ENCODE results near the gene KRT4. TPM values are rescaled to one million over a fixed set of nuclear protein-coding genes. Genes with fewer than 3 reads are reported as not detected.

Gene KRT4
- total RNA-seq, 1 donor from 2014 or later = not detected

DNA sequence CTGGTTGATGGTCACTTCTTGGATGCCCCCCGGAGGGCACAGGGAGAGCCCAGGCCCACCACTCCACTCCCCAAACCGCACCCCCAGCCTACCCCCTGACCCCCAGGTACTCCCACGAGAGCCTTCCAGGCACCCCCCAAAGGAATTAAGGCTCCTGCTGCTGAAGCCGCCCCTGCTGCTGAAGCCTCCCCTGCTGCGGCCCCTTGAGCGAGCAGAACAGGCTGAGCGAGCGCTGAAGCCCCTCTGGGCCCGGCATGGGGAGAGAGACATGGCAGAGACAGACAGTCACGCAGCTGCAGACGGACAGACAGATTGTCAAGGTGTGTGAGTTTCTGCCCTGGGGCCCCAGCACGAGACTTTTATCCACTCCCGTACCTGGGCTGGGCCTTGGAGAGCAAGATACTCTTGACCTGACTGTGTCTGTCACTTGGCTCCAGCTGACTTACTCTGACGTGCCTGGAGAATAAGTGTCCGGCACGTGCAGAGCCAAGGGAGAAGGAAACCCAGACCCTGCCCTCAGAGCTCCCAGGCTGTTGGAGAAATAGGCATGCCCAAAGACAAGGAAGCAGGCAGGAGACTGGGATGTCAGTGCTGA is 34.8 kb upstream of the KRT4 start, which contains the start of gene KRT78:
TSS of gene KRT78 (minus strand) at position 334 of the 595 bp plus-strand sequence. CDS start at position 270, 64 bp downstream.
- no peak for DNase-seq
- peaks cover 5% of the 10 kb centered on the region for H3K9me3 Mint-ChIP-seq (ENCODE audit: unreplicated experiment)
- H3K4me1 Mint-ChIP-seq (ENCODE audit: low read depth, unreplicated experiment) = no peaks in the 10 kb centered on the region
- peaks cover 4% of the 10 kb centered on the region for H3K27me3 Mint-ChIP-seq (ENCODE audit: unreplicated experiment)
- H3K36me3 Mint-ChIP-seq (ENCODE audit: unreplicated experiment) = no peaks in the 10 kb centered on the region
- no peak within 1 kb of the TSS for H3K4me3 Mint-ChIP-seq (ENCODE audit: unreplicated experiment)
- no peak for TF ChIP-seq CTCF (IDR thresholded peaks at IDR 0.05; ENCODE audit: partially characterized antibody, unreplicated experiment)
- H3K27ac Mint-ChIP-seq (ENCODE audit: unreplicated experiment) = no peak within 1 kb of the TSS

- H3K4me1 Mint-ChIP-seq (ENCODE audit: low read depth, unreplicated experiment) = no peaks in the 10 kb centered on the region
- no peak overlapping the region for H3K4me3 Mint-ChIP-seq (ENCODE audit: unreplicated experiment)
- no peak overlapping the region for H3K27ac Mint-ChIP-seq (ENCODE audit: unreplicated experiment)
- H3K27me3 Mint-ChIP-seq (ENCODE audit: unreplicated experiment) = peaks cover 1% of the 10 kb centered on the region
- H3K9me3 Mint-ChIP-seq (ENCODE audit: unreplicated experiment) = peaks cover 5% of the 10 kb centered on the region
- H3K36me3 Mint-ChIP-seq (ENCODE audit: unreplicated experiment) = no peaks in the 10 kb centered on the region
- DNase-seq = no peak
- no peak for TF ChIP-seq CTCF (IDR thresholded peaks at IDR 0.05; ENCODE audit: partially characterized antibody, unreplicated experiment)
These were observed 33.6 kb upstream of the KRT4 start for GRCh38 chr12:52847335-52848102.

DNA sequence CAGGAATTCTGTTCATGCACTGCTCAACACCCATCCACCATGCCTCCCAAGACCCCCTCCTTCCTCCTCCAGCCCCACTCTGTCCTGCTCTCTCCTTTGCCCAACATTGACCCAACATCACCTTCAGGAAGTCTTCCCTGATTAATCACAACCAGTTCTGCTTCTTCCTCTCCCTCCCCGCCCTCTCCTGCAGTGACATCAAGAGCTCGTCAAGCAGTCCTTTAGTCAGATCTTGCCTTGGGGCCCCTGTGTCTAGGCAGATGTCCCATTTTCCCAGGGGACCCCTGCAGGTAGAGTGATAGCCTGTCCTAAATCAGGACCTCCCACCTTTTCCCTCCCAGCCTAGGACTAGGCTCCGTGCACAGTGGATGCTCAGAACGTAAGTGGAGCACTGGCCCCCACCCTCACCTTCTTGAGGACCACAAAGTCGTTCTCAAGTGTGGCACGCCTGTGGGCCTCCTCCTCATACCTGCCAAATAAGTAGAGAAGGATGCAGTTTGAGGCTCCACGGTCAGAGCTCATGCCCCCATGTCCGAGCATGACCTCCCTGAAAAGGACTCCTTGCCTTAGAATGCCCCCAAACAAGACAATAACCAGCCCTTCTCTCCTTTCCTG is 32.5 kb upstream of the KRT4 start:
- peaks cover 1% of the 10 kb centered on the region for H3K27me3 Mint-ChIP-seq (ENCODE audit: unreplicated experiment)
- H3K9me3 Mint-ChIP-seq (ENCODE audit: unreplicated experiment) = peaks cover 5% of the 10 kb centered on the region
- no peak overlapping the region for H3K4me3 Mint-ChIP-seq (ENCODE audit: unreplicated experiment)
- no peak for TF ChIP-seq CTCF (IDR thresholded peaks at IDR 0.05; ENCODE audit: partially characterized antibody, unreplicated experiment)
- H3K27ac Mint-ChIP-seq (ENCODE audit: unreplicated experiment) = no peak overlapping the region
- no peak for DNase-seq
- no peaks in the 10 kb centered on the region for H3K36me3 Mint-ChIP-seq (ENCODE audit: unreplicated experiment)
- H3K4me1 Mint-ChIP-seq (ENCODE audit: low read depth, unreplicated experiment) = no peaks in the 10 kb centered on the region

- no peaks in the 10 kb centered on the region for H3K4me1 Mint-ChIP-seq (ENCODE audit: low read depth, unreplicated experiment)
- H3K9me3 Mint-ChIP-seq (ENCODE audit: unreplicated experiment) = peaks cover 5% of the 10 kb centered on the region
- no peak for TF ChIP-seq CTCF (IDR thresholded peaks at IDR 0.05; ENCODE audit: partially characterized antibody, unreplicated experiment)
- DNase-seq = no peak
- peaks cover 1% of the 10 kb centered on the region for H3K27me3 Mint-ChIP-seq (ENCODE audit: unreplicated experiment)
- no peak overlapping the region for H3K4me3 Mint-ChIP-seq (ENCODE audit: unreplicated experiment)
- H3K36me3 Mint-ChIP-seq (ENCODE audit: unreplicated experiment) = no peaks in the 10 kb centered on the region
- no peak overlapping the region for H3K27ac Mint-ChIP-seq (ENCODE audit: unreplicated experiment)
These were observed 32.0 kb upstream of the KRT4 start for GRCh38 chr12:52845946-52846345.

- peaks cover 6% of the 10 kb centered on the region for H3K9me3 Mint-ChIP-seq (ENCODE audit: unreplicated experiment)
- H3K27me3 Mint-ChIP-seq (ENCODE audit: unreplicated experiment) = peaks cover 7% of the 10 kb centered on the region
- TF ChIP-seq CTCF (IDR thresholded peaks at IDR 0.05; ENCODE audit: partially characterized antibody, unreplicated experiment) = no peak
- no peak for DNase-seq
- no peak overlapping the region for H3K27ac Mint-ChIP-seq (ENCODE audit: unreplicated experiment)
- H3K36me3 Mint-ChIP-seq (ENCODE audit: unreplicated experiment) = no peaks in the 10 kb centered on the region
- no peak overlapping the region for H3K4me3 Mint-ChIP-seq (ENCODE audit: unreplicated experiment)
- H3K4me1 Mint-ChIP-seq (ENCODE audit: low read depth, unreplicated experiment) = no peaks in the 10 kb centered on the region
These were observed 30.5 kb upstream of the KRT4 start for GRCh38 chr12:52844386-52844785.
